ENCODE data around the gene CCR5AS.
A peak's percentile ranks its signal among the peaks of the same experiment; 100 is the strongest.

Gene CCR5AS

DNA sequence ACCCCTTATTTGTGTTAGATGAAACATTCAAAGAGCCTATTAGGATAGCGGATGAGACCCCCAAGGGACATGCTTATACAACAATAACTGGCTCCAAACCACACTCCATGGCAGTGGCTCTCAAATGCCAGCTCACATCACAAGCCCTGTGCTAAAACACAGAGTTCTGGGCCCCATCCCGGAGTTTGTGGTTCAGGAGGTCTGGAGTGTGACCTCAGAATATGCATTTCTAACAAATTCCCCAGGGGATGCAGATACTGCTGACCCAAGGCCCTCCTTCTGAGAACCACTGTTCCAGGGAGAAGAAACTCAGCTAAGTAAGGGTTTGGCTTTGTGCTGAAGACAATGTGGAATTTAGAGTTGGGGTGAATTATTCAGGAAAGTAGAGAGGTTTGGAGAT is 3.8 kb upstream of the CCR5AS start:
- TF ChIP-seq, protein P1, sequence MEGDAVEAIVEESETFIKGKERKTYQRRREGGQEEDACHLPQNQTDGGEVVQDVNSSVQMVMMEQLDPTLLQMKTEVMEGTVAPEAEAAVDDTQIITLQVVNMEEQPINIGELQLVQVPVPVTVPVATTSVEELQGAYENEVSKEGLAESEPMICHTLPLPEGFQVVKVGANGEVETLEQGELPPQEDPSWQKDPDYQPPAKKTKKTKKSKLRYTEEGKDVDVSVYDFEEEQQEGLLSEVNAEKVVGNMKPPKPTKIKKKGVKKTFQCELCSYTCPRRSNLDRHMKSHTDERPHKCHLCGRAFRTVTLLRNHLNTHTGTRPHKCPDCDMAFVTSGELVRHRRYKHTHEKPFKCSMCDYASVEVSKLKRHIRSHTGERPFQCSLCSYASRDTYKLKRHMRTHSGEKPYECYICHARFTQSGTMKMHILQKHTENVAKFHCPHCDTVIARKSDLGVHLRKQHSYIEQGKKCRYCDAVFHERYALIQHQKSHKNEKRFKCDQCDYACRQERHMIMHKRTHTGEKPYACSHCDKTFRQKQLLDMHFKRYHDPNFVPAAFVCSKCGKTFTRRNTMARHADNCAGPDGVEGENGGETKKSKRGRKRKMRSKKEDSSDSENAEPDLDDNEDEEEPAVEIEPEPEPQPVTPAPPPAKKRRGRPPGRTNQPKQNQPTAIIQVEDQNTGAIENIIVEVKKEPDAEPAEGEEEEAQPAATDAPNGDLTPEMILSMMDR (conservative IDR thresholded peaks at IDR 0.05), result no peak
- H3K9me3 Mint-ChIP-seq, result no peaks in the 10 kb centered on the region
- H3K4me1 Mint-ChIP-seq, result peaks cover 5% of the 10 kb centered on the region
- H3K36me3 Mint-ChIP-seq (ENCODE audit: low read depth), result no peaks in the 10 kb centered on the region
- no peaks in the 10 kb centered on the region for H3K27me3 Mint-ChIP-seq (ENCODE audit: low read depth)
- no peak overlapping the region for H3K4me3 Mint-ChIP-seq
- DNase-seq (ENCODE audit: low read depth, low spot score), result no peak
- H3K27ac Mint-ChIP-seq (ENCODE audit: unreplicated experiment), result no peak overlapping the region

DNA sequence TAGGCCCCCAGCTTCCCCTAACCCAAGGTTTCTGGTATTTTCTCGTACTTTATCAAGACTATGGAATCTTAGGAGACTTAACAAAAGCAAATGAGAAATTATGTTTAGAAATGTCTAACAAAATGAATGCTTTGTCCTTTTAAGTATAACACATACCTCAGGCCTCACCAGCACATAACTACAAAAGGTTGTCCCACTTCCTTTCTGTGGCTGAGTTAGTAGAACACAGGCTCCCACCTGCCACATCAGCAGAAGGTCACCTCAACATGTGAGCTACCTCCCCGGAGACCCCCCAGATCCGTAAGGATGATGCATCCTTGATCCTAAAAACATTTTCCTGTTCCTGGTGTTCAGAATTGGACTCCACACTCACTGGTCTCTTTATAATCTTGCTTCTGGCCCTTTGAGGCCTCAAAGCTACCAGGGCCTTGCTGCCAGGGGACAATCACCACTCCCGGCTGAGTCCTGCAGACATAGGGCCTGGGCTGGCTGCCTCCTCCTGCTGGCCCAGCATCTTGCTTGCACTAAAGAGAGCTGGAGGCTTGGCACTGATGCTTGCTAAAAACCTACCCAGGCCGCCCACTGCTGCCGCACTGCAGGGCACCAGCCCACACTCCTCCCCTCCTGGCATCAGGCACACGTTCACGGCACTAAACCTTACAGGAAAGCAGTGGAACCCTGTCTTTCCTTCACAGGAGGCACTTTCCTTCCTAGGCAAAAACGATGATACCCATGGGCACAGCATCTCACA is 3.0 kb upstream of the CCR5AS start:
- Mint-ChIP-seq H3K4me3 (no peak overlapping the region), H3K9me3 (no peaks in the 10 kb centered on the region), H3K36me3 (ENCODE audit: low read depth) (no peaks in the 10 kb centered on the region), H3K27me3 (ENCODE audit: low read depth) (no peaks in the 10 kb centered on the region), H3K4me1 (peaks cover 5% of the 10 kb centered on the region), H3K27ac (ENCODE audit: unreplicated experiment) (no peak overlapping the region)
- DNase-seq (ENCODE audit: low read depth, low spot score), result no peak
- TF ChIP-seq, protein P1 (conservative IDR thresholded peaks at IDR 0.05), result no peak

- no peak for DNase-seq (ENCODE audit: low read depth, low spot score)
- Mint-ChIP-seq H3K4me3 (no peak overlapping the region), H3K36me3 (ENCODE audit: low read depth) (no peaks in the 10 kb centered on the region), H3K27me3 (ENCODE audit: low read depth) (no peaks in the 10 kb centered on the region), H3K9me3 (no peaks in the 10 kb centered on the region), H3K4me1 (peaks cover 5% of the 10 kb centered on the region), H3K27ac (ENCODE audit: unreplicated experiment) (no peak overlapping the region)
- TF ChIP-seq, protein P1 (conservative IDR thresholded peaks at IDR 0.05), result no peak
These were observed 2.0 kb upstream of the CCR5AS start for GRCh38 chr3:46408853-46409252.

DNA sequence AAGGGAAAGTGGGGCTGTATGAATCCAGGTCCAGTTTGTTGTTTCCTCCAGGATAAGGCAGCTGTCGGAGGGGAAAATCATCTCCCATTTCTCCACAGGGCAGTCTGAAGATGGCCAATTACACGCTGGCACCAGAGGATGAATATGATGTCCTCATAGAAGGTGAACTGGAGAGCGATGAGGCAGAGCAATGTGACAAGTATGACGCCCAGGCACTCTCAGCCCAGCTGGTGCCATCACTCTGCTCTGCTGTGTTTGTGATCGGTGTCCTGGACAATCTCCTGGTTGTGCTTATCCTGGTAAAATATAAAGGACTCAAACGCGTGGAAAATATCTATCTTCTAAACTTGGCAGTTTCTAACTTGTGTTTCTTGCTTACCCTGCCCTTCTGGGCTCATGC is 1.1 kb upstream of the CCR5AS start:
- H3K27ac Mint-ChIP-seq (ENCODE audit: unreplicated experiment), result no peak overlapping the region
- TF ChIP-seq, protein P1 (conservative IDR thresholded peaks at IDR 0.05), result no peak
- DNase-seq (ENCODE audit: low read depth, low spot score), result no peak
- H3K36me3 Mint-ChIP-seq (ENCODE audit: low read depth), result no peaks in the 10 kb centered on the region
- no peak overlapping the region for H3K4me3 Mint-ChIP-seq
- peaks cover under 1% of the 10 kb centered on the region for H3K9me3 Mint-ChIP-seq
- H3K4me1 Mint-ChIP-seq, result peaks cover 5% of the 10 kb centered on the region
- no peaks in the 10 kb centered on the region for H3K27me3 Mint-ChIP-seq (ENCODE audit: low read depth)

DNA sequence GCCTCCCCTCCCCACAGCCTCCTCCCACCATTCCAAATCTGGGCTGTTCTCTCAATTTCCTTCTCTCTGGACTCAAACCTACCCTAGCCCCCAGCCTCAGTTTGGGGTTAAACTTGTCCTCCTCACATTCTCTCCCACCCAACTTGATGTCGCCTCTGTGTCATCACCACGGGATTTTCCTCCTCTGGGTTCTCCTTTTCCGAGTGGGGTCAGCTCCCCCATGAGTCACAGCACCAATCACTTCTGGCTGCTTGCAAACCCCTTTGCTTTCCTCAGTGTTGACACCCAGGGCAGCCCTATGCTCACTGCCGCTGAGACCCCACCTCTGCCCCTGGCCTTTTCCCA is 451 bp downstream of the CCR5AS start:
- H3K9me3 Mint-ChIP-seq, result peaks cover 2% of the 10 kb centered on the region
- TF ChIP-seq, protein P1 (conservative IDR thresholded peaks at IDR 0.05), result no peak
- no peaks in the 10 kb centered on the region for H3K27me3 Mint-ChIP-seq (ENCODE audit: low read depth)
- no peaks in the 10 kb centered on the region for H3K36me3 Mint-ChIP-seq (ENCODE audit: low read depth)
- no peak for DNase-seq (ENCODE audit: low read depth, low spot score)
- H3K4me3 Mint-ChIP-seq, result no peak overlapping the region
- H3K27ac Mint-ChIP-seq (ENCODE audit: unreplicated experiment), result peak overlapping the region; percentile 71
- H3K4me1 Mint-ChIP-seq, result peaks cover 5% of the 10 kb centered on the region
